Common myeloid progenitor, CD34-positive (primary cell): ENCODE measurements around the gene IDH2.

Source experiments
- CTCF ChIA-PET: fragments of 350-600 bp; sonication (Branson Sonifier 250); formaldehyde crosslinking; loops from one replicate; lab custom pipeline; 2021; ENCODE audit warnings: antibody characterized with exemption; lab: Charles Lee
- POLR2A ChIA-PET: fragments of 350-600 bp; sonication (Branson Sonifier 250); formaldehyde crosslinking; loops from one replicate; lab custom pipeline; 2021; ENCODE audit warnings: antibody characterized with exemption; lab: Charles Lee
- DNase-seq, 3 donors: peaks; one replicate each; pipeline versions ENCODE4 v3.0.0 to v3.0.0-alpha.2; 2013
- H3K27ac ChIP-seq, 2 experiments: 1 replicate in 1 of 2; 2 replicates in 1 of 2; pipeline ENCODE4 v1.7.0; 2013; ENCODE audit warnings: inconsistent platforms in 2 of 2, low read length in 2 of 2, mild to moderate bottlenecking in 2 of 2, low read depth in 1 of 2, moderate library complexity in 1 of 2; ENCODE audit not compliant: severe bottlenecking in 2 of 2, insufficient read depth in 1 of 2, poor library complexity in 1 of 2
- H3K27me3 ChIP-seq, 5 experiments: replicated peaks in 2 of 5; 1 replicate in 3 of 5; 2 replicates in 2 of 5; pipeline versions ENCODE4 v1.6.1 to v1.7.0; 2013; ENCODE audit warnings: low read length in 4 of 5, mild to moderate bottlenecking in 2 of 5, moderate library complexity in 2 of 5, inconsistent platforms in 1 of 5; ENCODE audit not compliant: insufficient read depth in 5 of 5, control insufficient read depth in 4 of 5
- H3K36me3 ChIP-seq, 4 experiments: 1 replicate in 2 of 4; 2 replicates in 2 of 4; pipeline versions ENCODE4 v1.6.1 to v1.7.0; 2013; ENCODE audit warnings: low read length in 3 of 4, control low read depth in 1 of 4, mild to moderate bottlenecking in 1 of 4; ENCODE audit not compliant: control insufficient read depth in 4 of 4, insufficient read depth in 4 of 4
- H3K4me1 ChIP-seq, 4 experiments: 1 replicate in 3 of 4; 2 replicates in 1 of 4; pipeline versions ENCODE4 v1.6.1 to v1.7.1; 2013; ENCODE audit warnings: low read length in 3 of 4, mild to moderate bottlenecking in 3 of 4, control low read depth in 1 of 4, inconsistent platforms in 1 of 4, moderate library complexity in 1 of 4; ENCODE audit not compliant: control insufficient read depth in 4 of 4, insufficient read depth in 4 of 4; ENCODE audit errors: control extremely low read depth in 1 of 4
- H3K4me3 ChIP-seq, 7 experiments: 1 replicate in 4 of 7; 2 replicates in 3 of 7; pipeline versions ENCODE4 v1.5.1 to v1.7.0; 2013; ENCODE audit warnings: mild to moderate bottlenecking in 7 of 7, low read length in 6 of 7, moderate library complexity in 6 of 7, inconsistent platforms in 2 of 7, low read depth in 2 of 7, control low read depth in 1 of 7; ENCODE audit not compliant: insufficient read depth in 4 of 7, control insufficient read depth in 1 of 7; ENCODE audit errors: extremely low read depth in 1 of 7
- H3K9me3 ChIP-seq, 5 experiments: 1 replicate in 4 of 5; 2 replicates in 1 of 5; pipeline versions ENCODE4 v1.6.1 to v1.7.1; 2013; ENCODE audit warnings: low read length in 4 of 5, mild to moderate bottlenecking in 2 of 5, inconsistent platforms in 1 of 5, low read depth in 1 of 5, moderate library complexity in 1 of 5; ENCODE audit not compliant: control insufficient read depth in 4 of 5, insufficient read depth in 2 of 5; ENCODE audit errors: control extremely low read depth in 1 of 5
- WGBS: methylation state at CpG from one replicate; pipeline ENCODE4 v1.1.5; 2013; ENCODE audit not compliant: insufficient coverage; 5-methylcytosine and 5-hydroxymethylcytosine counted together

IDH2 gene

DNA sequence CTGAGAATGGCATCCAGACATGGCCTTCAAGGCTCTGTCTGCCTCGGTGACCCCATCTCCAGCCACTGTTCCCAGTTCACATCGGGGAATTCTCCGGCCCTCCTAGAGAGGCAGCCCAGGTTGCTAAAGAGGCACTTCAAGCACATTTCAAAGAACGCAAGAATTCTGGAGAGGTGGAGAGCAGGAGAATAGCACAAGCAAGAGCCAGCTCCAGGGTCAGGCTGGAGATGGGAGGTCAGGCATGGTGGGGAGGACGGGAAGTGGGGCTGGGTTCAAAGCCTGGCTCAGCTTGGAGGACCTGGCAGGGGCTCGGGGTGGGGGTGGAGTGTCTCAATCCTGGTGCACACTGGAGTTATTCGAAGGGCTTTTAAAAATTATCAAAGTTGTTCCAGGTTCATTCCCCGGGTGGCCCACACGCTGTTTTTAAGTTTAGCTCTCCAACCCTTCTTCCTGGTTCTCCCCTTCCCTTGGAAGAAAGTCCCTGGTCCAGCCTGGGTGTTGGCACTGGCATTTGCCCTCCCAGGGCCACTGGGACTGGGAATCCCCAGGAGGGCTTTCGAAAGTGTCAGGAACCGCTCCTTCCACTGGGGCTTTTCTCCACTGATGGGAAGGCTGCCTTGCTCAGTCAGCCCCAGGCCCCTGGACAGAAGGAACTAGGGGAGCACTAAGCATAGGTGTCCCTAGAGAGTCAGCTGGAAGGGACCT, 65.3 kb downstream of the IDH2 start:
- peak overlapping the region in 1 of 7 experiments; percentile 4 for H3K4me3 ChIP-seq
- 95% methylated on average over 9 of the region's 11 CpGs for WGBS
- ChIA-PET CTCF (interaction anchor here (1.0 to 7.6 kb wide), 9 partner anchors 11 to 296 kb away, joined by 3 to 63 read pairs (median 4); no protein-coding TSS in a partner anchor), POLR2A (no interaction called here)
- peaks cover 0 to 2% (median 0%) of the 10 kb centered on the region in 4 experiments for H3K36me3 ChIP-seq
- H3K27ac ChIP-seq: peak overlapping the region; percentile 5 to 37
- no peaks in the 10 kb centered on the region for H3K27me3 ChIP-seq
- H3K4me1 ChIP-seq: peaks cover 25 to 87% (median 69%) of the 10 kb centered on the region in 4 experiments
- H3K9me3 ChIP-seq: no peaks in the 10 kb centered on the region
- DNase-seq: no peak

- H3K4me3 ChIP-seq: peak overlapping the region in 1 of 7 experiments; percentile 7
- peaks cover 31 to 93% (median 74%) of the 10 kb centered on the region in 4 experiments for H3K4me1 ChIP-seq
- peak overlapping the region; percentile 5 to 37 for H3K27ac ChIP-seq
- peaks cover 0 to 2% (median 0%) of the 10 kb centered on the region in 4 experiments for H3K36me3 ChIP-seq
- WGBS: 82% methylated on average over 9 of the region's 9 CpGs
- no peaks in the 10 kb centered on the region for H3K27me3 ChIP-seq
- ChIA-PET POLR2A (no interaction called here), CTCF (interaction anchor here (1.0 to 7.6 kb wide), 11 partner anchors 12 to 295 kb away, joined by 3 to 63 read pairs (median 3); no protein-coding TSS in a partner anchor)
- no peaks in the 10 kb centered on the region for H3K9me3 ChIP-seq
- DNase-seq: no peak
Observed at GRCh38 chr15:90036343-90036742, 65.9 kb downstream of the IDH2 start.

DNA sequence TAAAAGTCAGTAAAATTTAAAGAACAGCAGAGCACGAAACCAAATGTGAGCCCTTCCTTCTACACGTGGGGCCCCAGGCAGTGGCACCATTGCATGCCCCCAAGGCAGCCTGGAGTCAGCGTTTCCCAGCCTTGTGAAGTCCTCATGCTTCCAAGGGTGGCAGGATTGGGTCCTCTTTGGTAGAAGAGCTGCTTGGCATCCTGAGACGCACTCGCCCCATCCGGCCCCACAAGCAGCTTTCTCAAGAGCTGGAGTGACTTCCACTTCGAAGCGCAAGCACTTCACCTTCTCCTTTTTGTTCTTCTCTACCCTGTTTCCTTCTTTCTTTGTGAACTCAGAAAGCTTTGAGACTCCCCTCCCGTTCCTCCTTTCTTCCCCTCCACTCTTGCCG, 66.4 kb downstream of the IDH2 start:
- DNase-seq: peak; percentile 51 to 84 (median 78)
- Histone ChIP-seq H3K27me3 (no peaks in the 10 kb centered on the region), H3K4me1 (peaks cover 33 to 93% (median 78%) of the 10 kb centered on the region in 4 experiments), H3K36me3 (peaks cover 0 to 2% (median 0%) of the 10 kb centered on the region in 4 experiments), H3K4me3 (peak overlapping the region in 2 of 7 experiments; percentile 48 to 56), H3K9me3 (no peaks in the 10 kb centered on the region), H3K27ac (peak overlapping the region in 1 of 2 experiments; percentile 86)
- 5% methylated on average over 9 of the region's 10 CpGs for WGBS
- POLR2A ChIA-PET: interaction anchor here (0.6 to 1.8 kb wide), 2 partner anchors 14 to 49 kb away, joined by 3 to 6 read pairs; no protein-coding TSS in a partner anchor
- CTCF ChIA-PET: interaction anchor here (1.1 to 7.6 kb wide), 10 partner anchors 15 to 295 kb away, joined by 3 to 63 read pairs (median 6); no protein-coding TSS in a partner anchor

- peak; percentile 29 to 75 (median 73) for DNase-seq
- Histone ChIP-seq H3K4me3 (peak overlapping the region in 4 of 7 experiments; percentile 22 to 56 (median 42)), H3K4me1 (peaks cover 31 to 89% (median 75%) of the 10 kb centered on the region in 4 experiments), H3K27ac (peak overlapping the region; percentile 52 to 86), H3K27me3 (no peaks in the 10 kb centered on the region), H3K36me3 (peaks cover 0 to 2% (median 0%) of the 10 kb centered on the region in 4 experiments), H3K9me3 (no peaks in the 10 kb centered on the region)
- CTCF ChIA-PET: interaction anchor here (1.0 to 7.6 kb wide), 14 partner anchors 13 to 294 kb away, joined by 3 to 63 read pairs (median 6); no protein-coding TSS in a partner anchor
- 60% methylated on average over 15 of the region's 19 CpGs for WGBS
- POLR2A ChIA-PET: interaction anchor here (0.6 to 1.8 kb wide), 9 partner anchors 15 to 141 kb away, joined by 3 to 6 read pairs (median 4); no protein-coding TSS in a partner anchor
Observed at GRCh38 chr15:90035095-90035839, 67.0 kb downstream of the IDH2 start.

GRCh38 chr15:90033448-90033847, 68.8 kb downstream of the IDH2 start:
- ChIA-PET CTCF (interaction anchor here (0.6 to 7.6 kb wide), 10 partner anchors 12 to 138 kb away, joined by 3 to 63 read pairs (median 4); no protein-coding TSS in a partner anchor), POLR2A (interaction anchor here (1.7 kb wide), 1 partner anchor 14 kb away, joined by 4 read pairs; no protein-coding TSS in a partner anchor)
- no peak for DNase-seq
- WGBS: 79% methylated on average over 6 of the region's 6 CpGs
- Histone ChIP-seq H3K36me3 (peaks cover 0 to 3% (median 2%) of the 10 kb centered on the region in 4 experiments), H3K9me3 (no peaks in the 10 kb centered on the region), H3K27ac (peak overlapping the region; percentile 40 to 64), H3K4me1 (peaks cover 29 to 75% (median 64%) of the 10 kb centered on the region in 4 experiments), H3K4me3 (peak overlapping the region in 1 of 7 experiments; percentile 17), H3K27me3 (no peaks in the 10 kb centered on the region)
